ENCODE data around the gene TOR4A. TPM values are rescaled to one million over a fixed set of nuclear protein-coding genes. Genes with fewer than 3 reads are reported as not detected.

The TOR4A gene
- total and polyA plus RNA-seq, 9 donors = 0.85 to 16.3 (median 8.2) TPM

GRCh38 chr9:137229903-137230704, 47.4 kb upstream of the TOR4A start:
- intact Hi-C loops (cut with DNase I) = loop anchor here (5.0 to 10.0 kb wide), 4 partner anchors 103 to 445 kb away; partner anchors contain the start of gene DPP7 (in 1 of the 4)
- H3K4me1 ChIP-seq (ENCODE audit: insufficient read depth) = no peaks in the 10 kb centered on the region
- DNase-seq = no peak
- WGBS, 3 donors = 40 to 48% (median 44%) methylated on average over 16 to 31 of the region's 31 CpGs
- H3K9me3 ChIP-seq = no peaks in the 10 kb centered on the region
- H3K27ac ChIP-seq = no peak overlapping the region
- no peaks in the 10 kb centered on the region for H3K36me3 ChIP-seq
- H3K4me3 ChIP-seq = no peak overlapping the region
- no peak for TF ChIP-seq CTCF (IDR thresholded peaks at IDR 0.05)
- no peak for TF ChIP-seq POLR2A (IDR thresholded peaks at IDR 0.05)
- TF ChIP-seq EP300 (IDR thresholded peaks at IDR 0.05) = no peak
- peaks cover 12% of the 10 kb centered on the region for H3K27me3 ChIP-seq

DNA sequence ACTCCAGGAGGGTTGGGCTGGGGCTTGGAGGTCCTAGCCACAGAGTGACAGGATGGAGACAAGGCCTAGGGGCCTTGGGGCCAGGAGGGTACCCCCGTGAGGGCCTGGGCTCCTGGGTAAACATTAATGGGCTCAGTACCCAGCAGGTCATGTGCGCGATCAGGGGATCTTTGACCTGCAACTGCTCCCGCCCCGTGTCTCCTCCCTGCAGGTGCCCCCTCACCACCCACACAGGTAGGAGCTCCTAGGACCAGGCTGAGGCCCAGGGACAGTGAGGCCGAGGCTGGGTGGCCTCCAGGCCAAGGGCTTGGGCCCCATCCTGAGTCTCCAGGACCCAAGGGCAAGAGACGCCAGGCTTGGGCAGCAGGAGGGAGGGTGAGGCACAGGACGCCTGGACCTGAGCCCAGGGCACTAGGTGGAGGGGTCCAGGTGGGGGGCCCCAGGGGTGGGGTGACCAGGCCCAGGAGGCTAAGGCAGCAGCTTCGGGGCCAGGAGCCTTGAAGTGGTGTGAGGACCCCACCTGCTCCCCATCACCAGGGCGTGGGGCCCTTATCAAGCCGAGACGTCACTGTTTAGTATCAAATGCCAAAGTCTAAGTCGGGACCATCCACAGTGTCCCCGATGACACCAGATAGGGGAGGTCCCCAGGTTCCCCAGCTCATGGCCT, 46.7 kb upstream of the TOR4A start, which contains the start of gene SLC34A3:
Gene SLC34A3, plus strand, starts transcription at position 197 of the 667 bp plus-strand sequence. CDS start 802 bp downstream, outside the sequence.
- Histone ChIP-seq H3K4me1 (ENCODE audit: insufficient read depth) (peaks cover 1% of the 10 kb centered on the region), H3K9me3 (no peaks in the 10 kb centered on the region), H3K4me3 (no peak within 1 kb of the TSS), H3K36me3 (no peaks in the 10 kb centered on the region), H3K27me3 (peaks cover 12% of the 10 kb centered on the region), H3K27ac (no peak within 1 kb of the TSS)
- WGBS, 3 donors = 55 to 64% (median 57%) methylated on average over 13 to 14 of the region's 14 CpGs
- no peak for DNase-seq
- intact Hi-C loops (cut with DNase I) = loop anchor here in 1 of 4 donors (10.0 kb wide), 1 partner anchor 116 kb away; the partner anchor contains the start of gene DPP7
- no peak for TF ChIP-seq EP300 (IDR thresholded peaks at IDR 0.05)
- no peak for TF ChIP-seq CTCF (IDR thresholded peaks at IDR 0.05)
- TF ChIP-seq POLR2A (IDR thresholded peaks at IDR 0.05) = no peak

DNA sequence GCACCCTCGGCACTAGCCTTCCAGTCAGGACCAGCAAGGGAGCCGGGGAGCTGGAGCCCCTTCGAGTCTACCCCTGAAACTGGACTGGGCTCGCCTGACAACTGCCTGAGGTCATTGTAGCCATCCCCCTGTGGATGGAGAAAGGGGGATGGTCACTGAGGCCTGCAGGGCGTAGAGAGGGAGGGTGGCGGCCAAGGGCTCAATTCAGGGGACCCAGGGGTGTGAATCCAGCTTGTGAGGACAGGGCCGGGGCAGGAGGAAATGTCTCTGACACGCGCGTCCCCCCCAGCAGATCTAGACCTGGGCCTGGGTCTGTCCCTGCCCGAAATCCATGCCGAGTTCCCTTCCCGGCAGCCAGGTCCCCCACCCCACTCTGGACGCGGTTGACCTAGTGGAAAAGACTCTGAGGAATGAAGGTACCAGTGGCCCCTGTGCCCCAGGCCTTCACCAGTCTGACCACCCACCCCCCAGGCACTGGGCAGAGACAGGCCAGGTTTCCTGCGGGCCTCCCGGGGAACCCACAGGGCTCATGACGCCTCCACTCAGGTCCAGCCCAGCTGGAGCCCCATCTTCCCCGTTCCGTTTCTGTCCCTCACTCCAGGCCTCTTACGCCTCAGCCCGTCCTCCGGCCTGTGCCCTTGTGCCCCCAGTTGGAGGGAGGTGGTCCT, 46.0 kb upstream of the TOR4A start:
- no peaks in the 10 kb centered on the region for H3K9me3 ChIP-seq
- H3K36me3 ChIP-seq = no peaks in the 10 kb centered on the region
- peaks cover 12% of the 10 kb centered on the region for H3K27me3 ChIP-seq
- H3K4me3 ChIP-seq = no peak overlapping the region
- no peak for DNase-seq
- no peak overlapping the region for H3K27ac ChIP-seq
- H3K4me1 ChIP-seq (ENCODE audit: insufficient read depth) = peaks cover 7% of the 10 kb centered on the region
- intact Hi-C loops (cut with DNase I) = loop anchor here in 1 of 4 donors (10.0 kb wide), 1 partner anchor 117 kb away; the partner anchor contains the start of gene DPP7
- 72 to 81% (median 72%) methylated on average over 22 to 23 of the region's 23 CpGs for WGBS, 3 donors
- TF ChIP-seq CTCF (IDR thresholded peaks at IDR 0.05) = no peak

GRCh38 chr9:137232101-137232500, 45.4 kb upstream of the TOR4A start:
- intact Hi-C loops (cut with DNase I) = loop anchor here in 1 of 4 donors (10.0 kb wide), 1 partner anchor 117 kb away; the partner anchor contains the start of gene DPP7
- 62 to 71% (median 64%) methylated on average over 10 of the region's 10 CpGs for WGBS, 3 donors
- H3K9me3 ChIP-seq = no peaks in the 10 kb centered on the region
- H3K4me1 ChIP-seq (ENCODE audit: insufficient read depth) = peaks cover 11% of the 10 kb centered on the region
- no peak for DNase-seq
- no peak overlapping the region for H3K4me3 ChIP-seq
- TF ChIP-seq POLR2A (IDR thresholded peaks at IDR 0.05) (no peak), EP300 (IDR thresholded peaks at IDR 0.05) (no peak), CTCF (IDR thresholded peaks at IDR 0.05) (no peak)
- H3K36me3 ChIP-seq = no peaks in the 10 kb centered on the region
- H3K27me3 ChIP-seq = peaks cover 12% of the 10 kb centered on the region
- no peak overlapping the region for H3K27ac ChIP-seq

Data from ovary (tissue), 9 donors.